Smooth muscle cell (in vitro differentiated cells): ENCODE results near the gene BICD1. TPM values are rescaled to one million over a fixed set of nuclear protein-coding genes. Genes with fewer than 3 reads are reported as not detected.

Experiments
- DNase-seq: peaks from one replicate; lab custom pipeline; 2025; ENCODE audit not compliant: unreplicated experiment; lab: John Stamatoyannopoulos, UW
- H2AFZ ChIP-seq: fragments of 200-600 bp; sonication (generic); 2 replicates; pipeline ENCODE4 v1.6.0; 2016; ENCODE audit warnings: antibody characterized with exemption, low read depth, mild to moderate bottlenecking
- H3F3A ChIP-seq: fragments of 200-600 bp; sonication (generic); 2 replicates; pipeline ENCODE4 v1.6.0; 2017; ENCODE audit warnings: antibody characterized with exemption, low read depth
- H3K27ac ChIP-seq: fragments of 200-600 bp; sonication (generic); 2 replicates; pipeline ENCODE4 v1.5.1; 2016; ENCODE audit warnings: low read depth, mild to moderate bottlenecking
- H3K27me3 ChIP-seq: fragments of 200-600 bp; sonication (generic); 2 replicates; pipeline ENCODE4 v1.6.1; 2016; ENCODE audit warnings: low read depth, mild to moderate bottlenecking
- H3K36me3 ChIP-seq: fragments of 200-600 bp; sonication (generic); 2 replicates; pipeline ENCODE4 v1.5.1; 2016; ENCODE audit warnings: low read depth
- H3K4me1 ChIP-seq: fragments of 200-600 bp; sonication (generic); 2 replicates; pipeline ENCODE4 v1.5.1; 2016; ENCODE audit warnings: low read depth
- H3K4me2 ChIP-seq: fragments of 200-600 bp; sonication (generic); 2 replicates; pipeline ENCODE4 v1.6.0; 2016; ENCODE audit warnings: mild to moderate bottlenecking
- H3K4me3 ChIP-seq: fragments of 200-600 bp; sonication (generic); 2 replicates; pipeline ENCODE4 v1.5.1; 2016; ENCODE audit warnings: mild to moderate bottlenecking
- H3K79me2 ChIP-seq: fragments of 200-600 bp; sonication (generic); 2 replicates; pipeline ENCODE4 v1.6.0; 2016; ENCODE audit warnings: low read depth, mild to moderate bottlenecking
- H3K9ac ChIP-seq: fragments of 200-600 bp; sonication (generic); 2 replicates; pipeline ENCODE4 v1.6.0; 2016; ENCODE audit warnings: low read depth
- H3K9me3 ChIP-seq: fragments of 200-600 bp; sonication (generic); replicated peaks from 2 replicates; pipeline ENCODE4 v1.5.1; 2016; ENCODE audit warnings: low read depth
- H4K20me1 ChIP-seq: fragments of 200-600 bp; sonication (generic); 2 replicates; pipeline ENCODE4 v1.6.0; 2016; ENCODE audit warnings: low read depth
- CTCF ChIP-seq: fragments of 200-600 bp; sonication (generic); IDR thresholded peaks from 2 replicates; pipeline ENCODE4 v1.5.1; 2017; ENCODE audit warnings: borderline replicate concordance, mild to moderate bottlenecking, antibody characterized with exemption; ENCODE audit not compliant: insufficient read depth, poor library complexity, severe bottlenecking
- WGBS: methylation state at CpG from one replicate; pipeline ENCODE4 v1.1.7; 2016; ENCODE audit warnings: low lambda C conversion rate; 5-methylcytosine and 5-hydroxymethylcytosine counted together
- polyA plus RNA-seq: library from polyadenylated mRNA; unstranded; fragments of >200 nt; fragmentation: Nextera tagmentation; extraction: Ambion mirVana; gene quantifications from 2 replicates; pipeline ENCODE4 v1.2.1, GENCODE V29; 2016
- total RNA-seq: library from RNA; depleted of rRNA; stranded (reverse); fragments of >200 nt; gene quantifications from 2 replicates; pipeline ENCODE4 v1.2.3, GENCODE V29; 2014

Gene BICD1
- total and polyA plus RNA-seq, 2 experiments from 2014 or later: 6.5 to 11.5 TPM

GRCh38 chr12:32105986-32106516, 596 bp upstream of the BICD1 start:
- H3K4me3 ChIP-seq: peak overlapping the region; percentile 81
- peak overlapping the region; percentile 87 for H3K27ac ChIP-seq
- peak overlapping the region; percentile 91 for H3K4me2 ChIP-seq
- peaks cover 7% of the 10 kb centered on the region for H3F3A ChIP-seq
- TF ChIP-seq CTCF: no peak
- H3K36me3 ChIP-seq: no peaks in the 10 kb centered on the region
- peaks cover 28% of the 10 kb centered on the region for H3K79me2 ChIP-seq
- peak overlapping the region; percentile 80 for H3K9ac ChIP-seq
- no peak for DNase-seq
- no peaks in the 10 kb centered on the region for H4K20me1 ChIP-seq
- H3K4me1 ChIP-seq: peaks cover 28% of the 10 kb centered on the region
- 9% methylated on average over 24 of the region's 24 CpGs for WGBS
- no peaks in the 10 kb centered on the region for H3K9me3 ChIP-seq
- peak overlapping the region; percentile 73 for H2AFZ ChIP-seq
- H3K27me3 ChIP-seq: no peaks in the 10 kb centered on the region

GRCh38 chr12:32107359-32108267, 966 bp downstream of the BICD1 start:
- no peaks in the 10 kb centered on the region for H3K9me3 ChIP-seq
- DNase-seq: no peak
- H3K4me2 ChIP-seq: peak overlapping the region; percentile 91
- TF ChIP-seq CTCF: no peak
- H3K27ac ChIP-seq: peak overlapping the region; percentile 87
- peaks cover 7% of the 10 kb centered on the region for H3F3A ChIP-seq
- H3K79me2 ChIP-seq: peaks cover 36% of the 10 kb centered on the region
- H2AFZ ChIP-seq: peak overlapping the region; percentile 73
- H3K4me1 ChIP-seq: peaks cover 31% of the 10 kb centered on the region
- no peaks in the 10 kb centered on the region for H3K27me3 ChIP-seq
- H4K20me1 ChIP-seq: no peaks in the 10 kb centered on the region
- H3K36me3 ChIP-seq: no peaks in the 10 kb centered on the region
- WGBS: under 1% methylated on average over 14 of the region's 14 CpGs
- peak overlapping the region; percentile 81 for H3K4me3 ChIP-seq
- peak overlapping the region; percentile 80 for H3K9ac ChIP-seq

DNA sequence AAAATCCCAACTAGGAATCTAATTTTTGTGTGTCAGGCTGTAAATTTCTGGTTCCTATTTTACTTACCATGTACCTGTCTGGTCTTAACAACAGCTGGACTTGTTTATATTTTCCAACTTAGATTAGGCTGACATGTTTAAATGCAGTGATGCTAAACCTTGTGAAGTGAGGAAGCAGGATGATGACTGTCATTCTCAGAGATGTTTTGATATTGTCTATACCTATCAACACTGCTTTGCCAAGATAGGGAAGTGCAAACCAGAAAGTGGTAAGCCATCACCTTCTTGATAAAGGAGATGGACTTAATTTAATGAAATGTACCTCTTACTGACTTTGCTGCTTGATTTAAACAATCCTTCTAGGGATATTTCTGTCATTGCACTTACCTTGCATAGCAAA, 2.1 kb downstream of the BICD1 start:
- H2AFZ ChIP-seq: no peak overlapping the region
- peaks cover 31% of the 10 kb centered on the region for H3K4me1 ChIP-seq
- TF ChIP-seq CTCF: no peak
- no peaks in the 10 kb centered on the region for H3K36me3 ChIP-seq
- peaks cover 7% of the 10 kb centered on the region for H3F3A ChIP-seq
- no peak overlapping the region for H3K9ac ChIP-seq
- no peak for DNase-seq
- H3K79me2 ChIP-seq: peaks cover 39% of the 10 kb centered on the region
- no peaks in the 10 kb centered on the region for H3K27me3 ChIP-seq
- H3K4me3 ChIP-seq: peak overlapping the region; percentile 81
- H3K4me2 ChIP-seq: peak overlapping the region; percentile 91
- H3K9me3 ChIP-seq: no peaks in the 10 kb centered on the region
- H3K27ac ChIP-seq: peak overlapping the region; percentile 87
- no peaks in the 10 kb centered on the region for H4K20me1 ChIP-seq
